ENCODE measurements around the gene UBE2L3. TPM values are rescaled to one million over a fixed set of nuclear protein-coding genes. Genes with fewer than 3 reads are reported as not detected.

The UBE2L3 gene
- polyA plus RNA-seq, 1 of the 3 experiments (the other 2 are of a cell fraction) = 41.2 TPM

DNA sequence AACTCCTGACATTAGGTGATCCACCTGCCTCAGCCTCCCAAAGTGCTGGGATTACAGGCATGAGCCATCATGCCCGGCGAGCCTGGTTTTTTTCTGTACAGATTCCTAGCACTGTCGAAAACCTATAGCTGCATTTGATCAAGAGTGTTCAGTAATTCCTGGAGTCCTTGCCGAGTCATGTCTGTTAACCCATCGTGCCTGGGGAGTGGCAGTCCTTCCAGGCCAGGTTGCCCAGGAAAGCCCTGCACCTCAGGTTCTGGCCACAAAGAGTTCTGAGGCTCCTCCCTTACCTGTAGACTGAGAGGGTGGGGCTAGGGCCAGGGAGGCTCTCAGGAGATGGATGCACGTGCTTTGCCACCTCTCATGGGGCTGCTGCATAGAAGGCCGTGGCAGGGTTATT, 45.3 kb downstream of the UBE2L3 start (continued):
- TF ChIP-seq RCOR1 (IDR thresholded peaks at IDR 0.05; ENCODE audit: low read length) (no peak), GATA2 (CRISPR knock-in tag; IDR thresholded peaks at IDR 0.05) (no peak)
- TF ChIP-seq, protein P1, sequence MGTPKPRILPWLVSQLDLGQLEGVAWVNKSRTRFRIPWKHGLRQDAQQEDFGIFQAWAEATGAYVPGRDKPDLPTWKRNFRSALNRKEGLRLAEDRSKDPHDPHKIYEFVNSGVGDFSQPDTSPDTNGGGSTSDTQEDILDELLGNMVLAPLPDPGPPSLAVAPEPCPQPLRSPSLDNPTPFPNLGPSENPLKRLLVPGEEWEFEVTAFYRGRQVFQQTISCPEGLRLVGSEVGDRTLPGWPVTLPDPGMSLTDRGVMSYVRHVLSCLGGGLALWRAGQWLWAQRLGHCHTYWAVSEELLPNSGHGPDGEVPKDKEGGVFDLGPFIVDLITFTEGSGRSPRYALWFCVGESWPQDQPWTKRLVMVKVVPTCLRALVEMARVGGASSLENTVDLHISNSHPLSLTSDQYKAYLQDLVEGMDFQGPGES (IDR thresholded peaks at IDR 0.05; ENCODE audit: low read depth, low read length) = no peak

GRCh38 chr22:21613553-21614233, 46.2 kb downstream of the UBE2L3 start:
- Histone ChIP-seq H3K4me2 (no peak overlapping the region), H3K27me3 (ENCODE audit: insufficient read depth) (no peaks in the 10 kb centered on the region), H4K20me1 (ENCODE audit: insufficient read depth) (peaks cover 85% of the 10 kb centered on the region), H3K36me3 (replicated peaks in 1 of 2; ENCODE audit: control insufficient read depth in 1 of 2, insufficient read depth in 2 of 2, low read length in 1 of 2) (peaks cover 8 to 25% of the 10 kb centered on the region in 2 experiments), H3K4me3 (ENCODE audit: low read depth in 2 of 2, low read length in 1 of 2) (no peak overlapping the region), H3K9me3 (no peaks in the 10 kb centered on the region), H3K27ac (ENCODE audit: low read depth in 2 of 2, low read length in 1 of 2) (no peak overlapping the region), H2AFZ (ENCODE audit: low read depth) (no peak overlapping the region), H3K4me1 (ENCODE audit: control insufficient read depth in 1 of 2, insufficient read depth in 2 of 2, low read depth in 1 of 2, low read length in 1 of 2) (no peaks in the 10 kb centered on the region; a peak in 1 of 4 replicates), H3K9ac (no peak overlapping the region), H3F3A (replicated peaks; ENCODE audit: insufficient read depth) (no peaks in the 10 kb centered on the region), H3K79me2 (ENCODE audit: insufficient read depth) (peaks cover 98% of the 10 kb centered on the region), H3K9me2 (no peaks in the 10 kb centered on the region)
- POLR2A ChIA-PET = no interaction called here
- CTCF ChIA-PET = interaction anchor here (0.9 to 3.3 kb wide), 6 partner anchors 10 to 29 kb away, joined by 3 to 19 read pairs (median 4); partner anchors contain the start of genes SDF2L1 and YDJC
- no peak for DNase-seq
- no peak for TF ChIP-seq RCOR1 (IDR thresholded peaks at IDR 0.05; ENCODE audit: low read length)
- TF ChIP-seq RAD21 (IDR thresholded peaks at IDR 0.05; ENCODE audit: low read length) = no peak
- no peak for TF ChIP-seq MXI1 (IDR thresholded peaks at IDR 0.05; ENCODE audit: low read depth, low read length)
- no peak for TF ChIP-seq CHD2 (IDR thresholded peaks at IDR 0.05; ENCODE audit: low read length, partially characterized antibody)
- TF ChIP-seq REST (IDR thresholded peaks at IDR 0.05; ENCODE audit: low read depth, low read length) = no peak
- TF ChIP-seq GABPA (IDR thresholded peaks at IDR 0.05; ENCODE audit: low read depth) = no peak
- TF ChIP-seq TEAD4 (IDR thresholded peaks at IDR 0.05; ENCODE audit: borderline replicate concordance, insufficient read depth) = no peak
- no peak for TF ChIP-seq TAF1 (IDR thresholded peaks at IDR 0.05; ENCODE audit: borderline replicate concordance, low read depth, low read length)
- TF ChIP-seq TCF12 (IDR thresholded peaks at IDR 0.05) = no peak
- TF ChIP-seq, protein P2, sequence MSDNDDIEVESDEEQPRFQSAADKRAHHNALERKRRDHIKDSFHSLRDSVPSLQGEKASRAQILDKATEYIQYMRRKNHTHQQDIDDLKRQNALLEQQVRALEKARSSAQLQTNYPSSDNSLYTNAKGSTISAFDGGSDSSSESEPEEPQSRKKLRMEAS (IDR thresholded peaks at IDR 0.05; ENCODE audit: low read depth) = no peak
- 82% methylated on average over 4 of the region's 4 CpGs for WGBS (ENCODE audit: low lambda C conversion rate)
